ENCODE data around the gene CD48.

Gene CD48

GRCh38 chr1:160758521-160758920 is 46.9 kb upstream of the CD48 start:
- H3F3A ChIP-seq (ENCODE audit: insufficient read depth) = no peaks in the 10 kb centered on the region
- no peaks in the 10 kb centered on the region for H3K9me2 ChIP-seq (replicated peaks; ENCODE audit: insufficient read depth, low read length)
- H3K79me2 ChIP-seq (ENCODE audit: insufficient read depth, low read length) = no peaks in the 10 kb centered on the region
- H3K36me3 ChIP-seq (ENCODE audit: low read length) = no peaks in the 10 kb centered on the region
- H4K20me1 ChIP-seq (ENCODE audit: low read depth, low read length) = no peaks in the 10 kb centered on the region
- H3K27me3 ChIP-seq (ENCODE audit: low read length) = no peaks in the 10 kb centered on the region
- no peak overlapping the region for H3K27ac ChIP-seq (ENCODE audit: low read depth, low read length)
- no peak overlapping the region for H3K4me2 ChIP-seq (ENCODE audit: low read depth, low read length, poor library complexity, severe bottlenecking)
- TF ChIP-seq CTCF (IDR thresholded peaks at IDR 0.05; ENCODE audit: insufficient read depth, low read length, poor library complexity, severe bottlenecking) (no peak), EZH2phosphoT487 (conservative IDR thresholded peaks at IDR 0.05; ENCODE audit: low read length) (no peak)
- no peak overlapping the region for H2AFZ ChIP-seq (ENCODE audit: low read depth, low read length, severe bottlenecking)
- H3K9ac ChIP-seq (ENCODE audit: low read length) = no peak overlapping the region
- H3K9me3 ChIP-seq (ENCODE audit: insufficient read depth, low read length) = no peaks in the 10 kb centered on the region
- H3K4me3 ChIP-seq (ENCODE audit: insufficient read depth, low read length, poor library complexity, severe bottlenecking) = no peak overlapping the region

DNA sequence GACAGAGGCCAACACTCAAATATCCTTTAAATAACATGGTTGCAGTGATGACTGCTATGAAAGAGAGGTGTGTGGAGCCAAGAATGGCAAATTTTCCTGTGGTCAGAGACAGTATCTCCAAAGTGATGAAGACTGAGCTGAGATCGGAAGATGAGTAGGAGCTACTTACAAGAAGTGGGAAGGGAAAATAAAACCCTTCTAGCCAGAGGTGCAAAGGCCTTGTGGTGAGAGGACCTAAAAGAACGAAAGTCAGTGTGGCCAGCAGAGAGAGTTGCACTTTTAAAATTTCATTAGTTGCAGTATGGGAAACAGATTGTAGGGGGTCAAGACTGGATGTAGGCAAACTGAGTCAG is 45.2 kb upstream of the CD48 start:
- H4K20me1 ChIP-seq (ENCODE audit: low read depth, low read length) = no peaks in the 10 kb centered on the region
- H3K79me2 ChIP-seq (ENCODE audit: insufficient read depth, low read length) = no peaks in the 10 kb centered on the region
- H3K9ac ChIP-seq (ENCODE audit: low read length) = no peak overlapping the region
- H3K9me2 ChIP-seq (replicated peaks; ENCODE audit: insufficient read depth, low read length) = no peaks in the 10 kb centered on the region
- no peaks in the 10 kb centered on the region for H3F3A ChIP-seq (ENCODE audit: insufficient read depth)
- H3K4me3 ChIP-seq (ENCODE audit: insufficient read depth, low read length, poor library complexity, severe bottlenecking) = no peak overlapping the region
- TF ChIP-seq CTCF (IDR thresholded peaks at IDR 0.05; ENCODE audit: insufficient read depth, low read length, poor library complexity, severe bottlenecking) (no peak), EZH2phosphoT487 (conservative IDR thresholded peaks at IDR 0.05; ENCODE audit: low read length) (no peak)
- H3K9me3 ChIP-seq (ENCODE audit: insufficient read depth, low read length) = no peaks in the 10 kb centered on the region
- no peak overlapping the region for H2AFZ ChIP-seq (ENCODE audit: low read depth, low read length, severe bottlenecking)
- H3K36me3 ChIP-seq (ENCODE audit: low read length) = no peaks in the 10 kb centered on the region
- H3K27ac ChIP-seq (ENCODE audit: low read depth, low read length) = no peak overlapping the region
- H3K27me3 ChIP-seq (ENCODE audit: low read length) = no peaks in the 10 kb centered on the region
- H3K4me2 ChIP-seq (ENCODE audit: low read depth, low read length, poor library complexity, severe bottlenecking) = no peak overlapping the region

DNA sequence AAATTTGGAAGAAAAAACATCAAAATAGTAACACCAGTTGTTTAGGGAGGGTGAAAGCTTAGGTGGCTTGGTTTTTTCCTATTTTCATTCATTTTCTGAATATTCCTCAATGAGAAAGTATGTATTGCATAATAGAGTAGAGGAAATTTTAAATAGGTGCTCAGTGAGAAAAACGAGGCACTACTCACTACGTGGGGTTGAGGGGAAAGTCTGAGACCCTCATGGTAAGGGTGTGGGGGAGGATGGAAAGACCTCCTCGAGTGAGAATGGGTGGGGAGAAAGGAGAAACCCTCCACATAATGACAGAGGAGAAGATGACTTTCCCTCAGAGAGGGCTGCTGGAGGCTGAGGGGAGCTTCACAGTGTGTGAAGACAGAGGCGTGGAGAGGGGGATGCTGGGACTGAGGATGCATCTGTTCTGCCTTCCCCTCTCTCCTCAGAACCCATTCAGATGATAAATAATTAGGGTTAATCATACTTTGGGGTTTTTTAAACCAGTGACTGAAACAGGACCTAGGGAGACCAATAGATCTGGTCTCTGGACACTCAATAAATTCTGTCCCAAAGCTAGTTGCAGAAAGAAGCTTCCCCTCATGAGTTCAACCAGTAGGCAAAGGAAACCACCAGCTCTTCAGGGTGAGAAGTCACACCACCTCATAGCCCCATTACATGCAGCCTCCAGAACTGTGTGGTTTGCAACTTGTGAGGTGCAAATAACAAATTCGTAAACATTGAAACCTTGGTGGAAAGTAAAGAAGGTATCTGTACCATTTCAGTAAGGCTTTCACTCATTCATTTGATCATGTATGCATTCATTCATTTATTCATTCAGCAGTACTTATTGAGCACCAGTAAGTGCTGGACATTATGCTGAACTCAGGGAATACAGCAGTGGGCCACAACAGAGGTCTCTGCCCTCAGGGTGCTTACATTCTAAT is 44.6 kb upstream of the CD48 start:
- no peak overlapping the region for H3K9ac ChIP-seq (ENCODE audit: low read length)
- H3K36me3 ChIP-seq (ENCODE audit: low read length) = no peaks in the 10 kb centered on the region
- H3F3A ChIP-seq (ENCODE audit: insufficient read depth) = no peaks in the 10 kb centered on the region
- H2AFZ ChIP-seq (ENCODE audit: low read depth, low read length, severe bottlenecking) = no peak overlapping the region
- H3K9me3 ChIP-seq (ENCODE audit: insufficient read depth, low read length) = no peaks in the 10 kb centered on the region
- H3K9me2 ChIP-seq (replicated peaks; ENCODE audit: insufficient read depth, low read length) = no peaks in the 10 kb centered on the region
- H3K27ac ChIP-seq (ENCODE audit: low read depth, low read length) = no peak overlapping the region
- TF ChIP-seq CTCF (IDR thresholded peaks at IDR 0.05; ENCODE audit: insufficient read depth, low read length, poor library complexity, severe bottlenecking) (no peak), EZH2phosphoT487 (conservative IDR thresholded peaks at IDR 0.05; ENCODE audit: low read length) (no peak)
- H3K4me2 ChIP-seq (ENCODE audit: low read depth, low read length, poor library complexity, severe bottlenecking) = no peak overlapping the region
- no peaks in the 10 kb centered on the region for H3K27me3 ChIP-seq (ENCODE audit: low read length)
- no peak overlapping the region for H3K4me3 ChIP-seq (ENCODE audit: insufficient read depth, low read length, poor library complexity, severe bottlenecking)
- no peaks in the 10 kb centered on the region for H4K20me1 ChIP-seq (ENCODE audit: low read depth, low read length)
- no peaks in the 10 kb centered on the region for H3K79me2 ChIP-seq (ENCODE audit: insufficient read depth, low read length)
